Fibroblast of the conjunctiva (primary cell): ENCODE data around the gene ABCB6.

Experiments used
- DNase-seq: peaks from one replicate; pipeline ENCODE4 v3.0.0-alpha.2; 2010; ENCODE audit warnings: low read depth

ABCB6 gene

GRCh38 chr2:219184121-219184520, 34.6 kb downstream of the ABCB6 start:
- no peak for DNase-seq

DNA sequence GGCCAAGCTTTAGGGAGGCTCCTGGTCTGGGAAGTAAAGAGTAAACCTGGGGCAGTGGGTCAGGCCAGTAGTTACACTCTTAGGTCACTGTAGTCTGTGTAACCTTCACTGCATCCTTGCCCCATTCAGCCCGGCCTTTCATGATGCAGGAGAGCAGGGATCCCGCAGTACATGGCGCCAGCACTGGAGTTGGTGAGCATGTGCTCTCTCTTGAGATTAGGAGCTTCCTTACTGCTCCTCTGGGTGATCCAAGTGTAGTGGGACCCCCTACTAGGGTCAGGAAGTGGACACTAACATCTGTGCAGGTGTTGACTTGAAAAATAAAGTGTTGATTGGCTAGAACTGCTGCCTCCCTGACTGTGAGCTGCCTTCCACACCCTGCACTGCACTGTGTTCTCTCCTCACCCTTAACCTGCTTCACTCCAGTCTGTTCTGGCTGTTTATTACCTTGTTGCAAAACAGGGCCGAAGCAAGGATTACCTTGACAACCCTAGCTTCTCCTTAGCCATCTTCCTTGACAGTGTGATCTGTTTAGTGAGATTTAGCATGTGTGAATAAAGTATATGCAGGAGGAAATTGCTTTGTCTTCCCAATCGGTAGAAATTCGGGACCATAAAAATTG, 35.5 kb downstream of the ABCB6 start:
- DNase-seq = no peak

DNA sequence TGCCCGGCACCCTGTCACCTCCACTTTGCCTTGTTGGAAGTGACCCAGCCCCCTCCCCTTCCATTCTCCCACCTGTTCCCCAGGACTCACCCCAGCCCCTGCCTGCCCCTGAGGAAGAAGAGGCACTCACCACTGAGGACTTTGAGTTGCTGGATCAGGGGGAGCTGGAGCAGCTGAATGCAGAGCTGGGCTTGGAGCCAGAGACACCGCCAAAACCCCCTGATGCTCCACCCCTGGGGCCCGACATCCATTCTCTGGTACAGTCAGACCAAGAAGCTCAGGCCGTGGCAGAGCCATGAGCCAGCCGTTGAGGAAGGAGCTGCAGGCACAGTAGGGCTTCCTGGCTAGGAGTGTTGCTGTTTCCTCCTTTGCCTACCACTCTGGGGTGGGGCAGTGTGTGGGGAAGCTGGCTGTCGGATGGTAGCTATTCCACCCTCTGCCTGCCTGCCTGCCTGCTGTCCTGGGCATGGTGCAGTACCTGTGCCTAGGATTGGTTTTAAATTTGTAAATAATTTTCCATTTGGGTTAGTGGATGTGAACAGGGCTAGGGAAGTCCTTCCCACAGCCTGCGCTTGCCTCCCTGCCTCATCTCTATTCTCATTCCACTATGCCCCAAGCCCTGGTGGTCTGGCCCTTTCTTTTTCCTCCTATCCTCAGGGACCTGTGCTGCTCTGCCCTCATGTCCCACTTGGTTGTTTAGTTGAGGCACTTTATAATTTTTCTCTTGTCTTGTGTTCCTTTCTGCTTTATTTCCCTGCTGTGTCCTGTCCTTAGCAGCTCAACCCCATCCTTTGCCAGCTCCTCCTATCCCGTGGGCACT, 36.2 kb downstream of the ABCB6 start:
- DNase-seq = no peak

GRCh38 chr2:219181531-219181930, 37.2 kb downstream of the ABCB6 start:
- DNase-seq = no peak

GRCh38 chr2:219180961-219181360, 37.8 kb downstream of the ABCB6 start:
- DNase-seq = no peak

DNA sequence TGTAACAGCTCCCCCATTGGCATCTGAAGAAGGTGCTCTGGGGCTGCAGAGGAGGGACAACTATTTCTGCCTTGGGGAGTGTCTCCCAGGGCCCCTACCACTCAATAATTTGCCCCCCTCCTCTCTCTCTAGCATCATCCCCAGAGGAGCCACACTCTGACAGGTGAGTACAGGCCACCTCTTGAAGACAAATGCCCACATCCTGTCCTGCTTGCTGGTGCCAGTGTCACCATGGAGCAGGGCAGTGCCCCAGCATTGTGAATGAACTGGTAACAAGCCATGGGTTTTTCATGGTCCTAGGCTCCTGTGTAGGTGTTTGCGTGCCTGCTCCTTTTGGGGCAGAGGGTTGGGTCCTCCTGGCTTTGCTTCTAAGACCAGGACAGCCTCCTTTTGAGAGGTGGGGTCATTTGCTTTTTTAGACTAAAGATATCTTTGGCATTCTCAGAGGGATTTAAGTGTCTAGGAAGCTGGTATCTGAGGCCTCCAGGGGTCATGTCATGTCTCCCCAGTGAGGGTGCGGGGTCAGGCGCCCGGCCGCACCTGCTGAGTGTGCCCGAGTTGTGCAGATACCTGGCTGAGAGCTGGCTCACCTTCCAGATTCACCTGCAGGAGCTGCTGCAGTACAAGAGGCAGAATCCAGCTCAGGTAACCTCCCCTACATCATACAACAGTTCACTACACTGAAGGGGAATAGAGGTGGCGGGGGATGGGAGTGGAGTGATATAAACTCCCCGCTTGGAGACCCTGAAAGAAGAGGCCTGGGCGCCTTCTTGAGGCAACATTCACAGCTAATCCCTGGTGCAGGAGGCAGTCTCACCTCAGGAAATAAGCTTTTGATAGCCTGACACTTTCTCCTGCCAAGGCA, 38.9 kb downstream of the ABCB6 start:
- DNase-seq = no peak

DNA sequence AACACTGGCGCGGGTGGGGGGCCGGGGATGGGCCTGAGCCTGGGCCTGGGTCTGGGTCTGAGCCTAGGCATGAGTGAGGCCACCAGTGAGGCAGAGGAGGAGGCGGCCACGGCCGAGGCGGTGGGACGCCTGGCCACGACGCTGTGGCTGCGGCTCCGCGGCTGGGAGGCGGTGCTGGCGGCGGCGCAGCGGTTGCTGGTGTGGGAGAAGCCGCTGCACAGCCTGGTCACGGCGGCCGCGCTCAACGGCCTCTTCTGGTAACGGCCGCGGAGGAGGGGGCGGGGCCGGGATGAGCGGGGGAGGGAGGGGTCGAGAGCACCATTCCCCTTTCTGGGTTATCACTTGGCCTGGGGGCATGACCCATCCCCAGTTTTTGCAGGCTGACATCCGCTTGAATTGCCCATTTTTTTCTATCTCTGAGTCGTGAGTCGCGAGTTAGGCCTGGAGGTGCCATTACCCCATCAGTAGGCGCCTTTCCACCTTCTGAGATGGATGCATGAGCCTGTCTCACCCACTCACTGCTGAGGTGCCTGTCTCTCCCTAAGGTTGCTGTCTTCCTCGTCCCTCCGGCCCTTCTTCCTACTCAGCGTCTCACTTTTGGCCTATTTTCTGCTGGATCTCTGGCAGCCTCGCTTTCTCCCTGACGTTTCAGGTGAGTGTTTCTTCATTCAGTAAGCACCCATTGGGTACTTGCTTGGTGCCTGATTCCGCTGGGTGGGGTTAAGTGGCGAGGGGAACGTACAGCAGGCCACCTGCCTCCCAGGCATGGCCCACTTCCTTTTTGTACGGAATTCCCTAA, 40.2 kb downstream of the ABCB6 start:
- DNase-seq = no peak

DNA sequence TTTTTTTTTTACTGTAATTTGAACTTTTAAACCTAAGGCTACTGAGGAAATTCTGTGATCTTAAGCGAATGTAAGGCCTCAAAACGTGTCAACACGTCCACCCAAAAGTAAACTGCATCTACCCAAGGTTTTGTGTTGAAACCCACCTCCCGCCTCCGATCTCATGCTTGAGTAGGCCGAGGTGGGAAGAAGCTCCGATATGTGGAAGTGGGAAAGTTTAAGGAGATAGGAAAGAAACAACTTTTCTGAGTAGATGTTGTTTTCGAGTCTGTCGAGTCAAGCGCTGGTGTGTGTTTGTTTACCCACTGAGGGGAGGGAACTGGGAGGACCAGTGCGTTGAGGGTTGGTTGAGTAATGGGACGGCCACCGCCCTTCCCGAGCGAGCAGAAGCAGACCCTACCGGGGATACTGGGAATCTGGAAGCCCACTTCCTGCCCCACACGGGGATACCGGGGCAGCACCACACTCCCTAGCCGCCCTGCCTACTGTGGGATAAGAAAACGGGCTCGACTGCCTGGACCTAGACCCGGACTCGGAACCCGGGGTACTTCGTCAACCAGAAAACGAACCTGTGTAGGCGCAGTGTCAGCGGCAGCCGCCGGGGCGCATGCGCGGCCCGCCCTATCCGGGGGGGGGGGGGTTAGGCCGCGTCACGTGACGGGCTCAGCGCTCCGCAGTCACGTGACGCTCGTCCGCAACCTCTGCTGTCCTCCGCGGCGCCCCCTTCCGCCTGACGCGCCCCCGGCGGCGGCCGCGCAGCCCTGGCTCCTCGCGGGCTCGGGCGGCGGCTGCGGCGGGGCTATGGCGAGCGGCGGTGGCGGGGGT, 41.0 kb downstream of the ABCB6 start, which contains the start of gene RETREG2:
Gene RETREG2, plus strand, starts transcription at position 724 of the 825 bp plus-strand sequence. Its CDS starts 78 bp downstream, at position 802.
- peak; percentile 87 for DNase-seq

DNA sequence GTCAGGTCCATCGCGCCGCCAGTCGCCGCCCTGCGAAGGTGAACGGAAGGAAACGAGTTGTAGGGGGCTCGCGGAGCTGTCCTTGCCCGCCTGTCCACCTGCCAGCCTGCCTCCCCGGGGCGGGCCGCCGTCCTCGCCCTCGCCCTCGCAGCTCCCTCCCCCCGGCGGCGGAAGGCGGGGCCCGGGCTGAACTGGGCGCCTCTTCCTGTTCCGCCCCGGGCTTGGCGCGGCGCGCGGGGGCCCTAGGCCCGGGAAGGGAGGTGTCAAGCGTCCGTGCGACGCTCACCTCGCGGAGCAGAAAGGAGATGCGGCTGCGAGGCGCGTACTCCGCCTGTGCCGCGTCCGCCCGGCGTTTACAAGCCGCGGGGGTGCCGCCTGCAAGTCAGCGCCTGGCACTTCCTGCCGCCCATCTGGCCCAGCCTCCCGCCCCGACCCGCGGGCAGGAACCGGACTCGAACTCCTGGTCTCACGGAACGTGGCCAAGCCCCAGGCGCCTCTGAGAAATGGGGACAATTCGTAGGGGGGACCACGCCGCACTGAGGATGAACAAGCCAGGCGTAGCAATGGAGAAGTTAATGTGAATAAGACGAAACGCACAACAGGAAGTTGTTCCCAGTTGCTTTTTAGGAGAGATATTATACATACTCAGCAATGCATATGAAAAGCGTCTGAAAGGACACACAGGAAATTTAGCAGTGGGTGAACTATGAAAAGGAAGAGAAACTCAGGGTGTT, 41.8 kb downstream of the ABCB6 start, which contains the start of gene CNPPD1:
Gene CNPPD1, minus strand, starts transcription at position 108 of the 734 bp plus-strand sequence. Its CDS starts 97 bp downstream, at position 11.
- peak; percentile 59 for DNase-seq

DNA sequence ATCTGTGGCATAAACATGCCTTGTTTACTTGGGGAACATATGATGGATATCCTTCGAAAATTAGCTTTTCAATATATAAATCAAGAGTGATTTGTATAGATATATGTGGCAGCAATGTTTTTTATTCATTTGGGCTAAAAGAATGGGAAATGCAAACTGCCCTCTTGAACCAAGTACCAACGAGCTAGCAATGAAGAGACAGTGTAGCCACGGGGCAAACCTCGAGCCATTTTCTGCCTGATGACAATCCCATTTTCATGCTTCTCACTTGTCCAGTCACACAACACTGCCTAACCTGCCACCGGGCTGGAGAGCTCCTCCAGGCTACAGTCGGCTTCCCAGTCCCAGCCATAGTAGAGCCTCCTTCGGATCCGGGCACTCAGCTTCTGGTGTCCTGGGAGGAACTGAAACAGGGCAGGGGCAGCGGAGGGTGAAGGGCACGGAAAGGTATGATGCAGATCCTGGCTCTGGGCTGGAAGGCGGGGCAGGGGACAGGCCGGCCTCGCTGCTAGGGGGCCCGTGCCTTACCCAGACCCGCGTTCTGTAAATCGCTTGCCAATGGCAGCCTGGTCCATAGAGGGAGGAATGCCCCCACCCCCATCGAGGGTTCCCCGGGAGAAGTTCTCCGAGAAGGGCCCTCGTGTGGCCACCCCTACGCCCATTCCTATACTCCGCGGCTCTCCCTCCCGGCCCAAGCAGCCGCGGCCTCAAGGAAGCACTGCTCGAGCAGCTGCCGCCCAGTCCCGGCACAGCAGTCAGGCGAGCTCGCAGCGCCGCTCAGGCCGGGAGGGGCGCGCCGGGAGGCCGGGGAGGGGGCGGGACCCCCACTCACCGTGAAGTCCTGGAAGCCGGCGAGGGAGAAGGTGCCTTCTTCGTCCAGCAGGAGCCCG, 42.6 kb downstream of the ABCB6 start:
- no peak for DNase-seq

DNA sequence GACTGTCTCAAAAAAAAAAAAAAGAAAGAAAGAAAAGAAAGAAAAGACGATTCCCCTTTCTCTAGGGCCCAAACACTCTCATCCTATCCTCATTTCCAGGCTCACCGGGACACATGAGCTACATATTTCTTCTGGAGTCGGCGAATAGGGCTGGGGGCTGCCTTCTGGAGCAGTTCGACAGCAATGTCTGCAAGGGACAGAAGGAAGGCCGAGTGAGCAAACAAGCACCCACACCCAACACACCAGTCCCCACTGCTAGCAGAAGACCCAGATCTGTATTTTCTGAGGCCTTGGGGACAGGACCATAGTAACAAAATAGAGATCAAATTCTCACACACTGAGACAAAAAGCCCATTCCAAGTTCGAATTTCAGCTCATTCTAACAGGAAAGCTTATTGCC, 43.3 kb downstream of the ABCB6 start:
- DNase-seq = no peak

DNA sequence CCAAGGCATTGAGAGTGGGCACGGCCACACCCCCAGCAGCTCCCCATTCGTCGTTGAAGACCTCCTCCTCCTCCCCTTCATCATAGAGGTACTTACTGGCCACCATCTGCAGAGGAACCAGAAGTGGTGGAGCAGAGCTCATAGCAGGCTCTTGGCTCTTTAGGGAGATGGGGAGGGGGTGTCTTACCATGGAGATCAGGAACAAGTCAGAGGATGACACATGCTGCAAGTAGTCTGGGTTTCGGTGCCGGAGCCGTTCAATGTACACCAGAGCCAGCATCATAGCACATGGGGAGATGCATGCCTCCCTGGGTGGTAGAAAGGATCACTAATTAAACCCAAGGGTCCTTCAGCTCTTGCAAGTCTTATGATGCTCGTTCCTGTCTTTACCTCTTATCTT, 44.0 kb downstream of the ABCB6 start:
- DNase-seq = no peak

DNA sequence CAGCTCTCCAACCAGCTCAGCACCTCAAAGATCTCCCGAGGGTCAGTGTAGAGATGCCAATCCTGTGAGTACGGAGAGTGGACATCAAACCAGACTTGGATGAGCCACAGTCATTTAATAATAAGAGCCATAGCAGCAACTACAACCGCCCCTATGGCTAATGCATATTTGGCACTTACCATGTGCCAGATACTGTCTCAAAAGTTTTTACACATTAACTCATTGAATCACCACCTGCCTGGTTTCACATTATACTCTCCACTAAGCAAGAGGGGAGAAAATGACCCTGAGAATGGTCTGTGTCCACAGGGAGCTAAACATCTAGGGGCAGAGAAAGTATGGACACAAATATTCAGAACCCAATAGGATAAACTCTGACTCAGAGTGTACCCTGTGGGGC, 44.6 kb downstream of the ABCB6 start:
- no peak for DNase-seq

DNA sequence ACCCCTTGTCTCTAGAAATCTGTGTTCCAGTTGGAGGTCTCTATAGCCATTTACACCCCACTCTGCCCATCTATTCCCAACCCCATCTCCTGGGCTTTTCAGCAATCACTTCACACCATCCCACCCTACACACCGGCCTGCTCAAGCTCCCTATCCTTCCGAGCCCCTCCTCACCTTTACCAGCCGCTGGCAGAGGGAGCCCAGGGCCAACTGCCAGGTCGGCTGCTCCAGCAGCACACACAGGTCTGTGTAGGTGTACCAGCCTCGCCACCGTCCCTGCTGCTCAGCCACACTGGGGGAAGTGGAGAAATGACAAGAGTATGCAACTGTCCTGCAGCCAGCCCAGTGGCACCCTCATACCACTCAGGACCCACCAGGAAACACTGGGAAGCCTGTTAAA, 45.6 kb downstream of the ABCB6 start:
- DNase-seq = no peak

DNA sequence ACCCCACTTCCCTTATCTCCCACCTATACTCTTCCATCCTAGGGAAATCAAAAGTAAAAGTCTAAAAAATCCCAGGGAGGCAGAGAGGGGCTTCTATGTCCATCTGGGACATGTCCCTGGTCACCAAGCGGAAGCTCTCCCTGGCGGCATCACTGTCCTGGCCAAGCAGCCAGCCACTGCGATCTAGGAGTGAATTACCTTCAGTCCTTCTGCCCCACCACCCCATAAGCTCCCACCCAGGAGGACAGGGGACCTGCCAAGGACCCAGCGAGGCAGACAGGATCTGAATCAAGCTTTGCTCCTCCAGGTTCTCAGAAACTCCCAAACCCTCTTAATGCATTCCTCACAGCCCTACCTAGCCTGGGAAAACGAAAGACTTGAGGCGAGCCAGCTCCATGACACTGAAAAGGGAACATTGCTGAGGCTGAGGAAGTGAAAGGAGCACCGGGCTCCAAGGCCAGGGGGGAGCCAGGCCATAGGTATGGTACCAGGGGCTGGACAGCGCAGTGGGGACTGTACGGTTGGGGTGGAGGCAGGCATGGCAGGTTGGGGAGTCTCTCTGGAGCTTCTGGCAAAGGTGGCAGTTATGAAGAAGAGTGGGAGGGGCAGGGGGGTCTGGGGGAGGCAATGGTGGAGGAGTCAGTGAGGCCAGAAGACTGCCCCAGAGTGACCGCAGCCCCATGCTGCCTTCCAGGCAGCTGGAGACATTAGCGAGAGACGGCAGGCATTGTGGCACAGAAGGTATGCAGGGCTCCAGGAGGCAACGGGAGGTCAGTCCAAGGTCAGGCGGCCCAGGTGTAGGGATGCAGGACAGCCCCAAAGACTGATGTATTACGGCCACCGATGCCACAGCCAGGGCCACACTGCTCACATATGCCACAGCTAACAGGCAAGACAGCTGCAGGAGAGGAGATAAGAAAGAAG, 46.3 kb downstream of the ABCB6 start:
- no peak for DNase-seq

DNA sequence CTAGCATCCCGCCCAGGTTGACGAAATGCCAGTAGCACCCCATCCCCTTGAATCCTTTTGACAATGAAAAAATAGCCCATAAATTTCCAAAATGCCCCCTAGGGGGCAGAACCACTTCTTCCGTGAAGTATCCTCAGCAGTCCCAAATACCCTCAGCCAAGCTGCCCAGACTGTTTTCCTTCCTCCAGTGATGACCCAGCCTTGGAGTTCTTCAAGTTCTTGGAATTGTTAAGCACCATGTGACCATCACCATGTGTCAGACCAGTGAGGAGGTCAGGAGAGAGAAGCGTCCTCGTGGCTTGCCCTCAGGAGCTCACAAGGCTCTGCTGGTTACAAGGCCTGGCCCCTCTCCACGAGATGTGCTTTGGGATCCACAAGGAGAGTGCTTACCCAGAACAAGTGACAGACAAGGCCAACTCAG, 47.5 kb downstream of the ABCB6 start:
- DNase-seq = peak; percentile 62

DNA sequence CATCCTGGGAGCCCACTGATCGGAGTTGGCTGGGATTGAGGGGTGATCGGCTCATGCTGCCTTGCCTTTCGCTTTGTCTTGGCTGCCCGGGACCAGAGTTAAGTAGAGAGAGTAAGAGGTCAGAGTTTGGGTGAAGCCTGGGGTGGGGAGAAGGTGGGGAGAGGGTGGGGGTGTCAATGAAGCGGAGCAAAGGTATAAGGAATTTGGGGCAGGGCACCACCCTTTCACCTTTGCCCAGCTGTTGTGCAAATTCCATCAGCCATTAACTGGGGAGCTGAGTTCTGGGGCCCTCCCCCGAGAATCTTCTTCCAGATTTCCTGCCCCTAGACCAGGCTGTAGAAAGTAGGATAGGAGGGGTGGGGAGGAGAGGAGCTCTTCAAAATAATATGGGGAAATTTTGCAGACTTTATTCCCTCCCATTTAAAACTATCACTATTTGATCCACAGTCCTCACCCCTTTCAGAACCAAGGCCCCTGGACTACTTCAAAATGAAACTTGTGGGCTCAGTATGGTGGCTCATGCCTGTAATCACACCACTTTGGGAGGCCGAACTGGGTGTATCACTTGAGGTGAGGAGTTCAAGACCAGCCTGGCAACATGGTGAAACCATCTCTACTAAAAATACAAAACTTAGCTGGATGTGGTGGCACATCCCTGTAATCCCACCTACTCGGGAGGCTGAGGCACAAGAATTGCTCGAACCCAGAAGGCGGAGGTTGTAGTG, 48.7 kb downstream of the ABCB6 start, which contains the start of gene SLC23A3:
Gene SLC23A3, minus strand, starts transcription at position 100 of the 725 bp plus-strand sequence. Its CDS starts 45 bp downstream, at position 55.
- DNase-seq = no peak
